ENCODE measurements around the gene TAOK1.
A peak's percentile ranks its signal among the peaks of the same experiment; 100 is the strongest.

The TAOK1 gene

GRCh38 chr17:29590411-29591145 lies 200.4 kb downstream of the TAOK1 start:
- DNase-seq (ENCODE audit: extremely low read depth, insufficient read length), result peak; percentile 72
- Histone ChIP-seq H3K27me3 (replicated peaks; ENCODE audit: control insufficient read depth, insufficient read depth, low read length) (no peaks in the 10 kb centered on the region), H3K4me3 (replicated peaks; ENCODE audit: low read depth, low read length) (peak overlapping the region; percentile 70), H3K36me3 (ENCODE audit: control insufficient read depth, insufficient read depth, low read length) (no peaks in the 10 kb centered on the region)
- TF ChIP-seq, protein P1, sequence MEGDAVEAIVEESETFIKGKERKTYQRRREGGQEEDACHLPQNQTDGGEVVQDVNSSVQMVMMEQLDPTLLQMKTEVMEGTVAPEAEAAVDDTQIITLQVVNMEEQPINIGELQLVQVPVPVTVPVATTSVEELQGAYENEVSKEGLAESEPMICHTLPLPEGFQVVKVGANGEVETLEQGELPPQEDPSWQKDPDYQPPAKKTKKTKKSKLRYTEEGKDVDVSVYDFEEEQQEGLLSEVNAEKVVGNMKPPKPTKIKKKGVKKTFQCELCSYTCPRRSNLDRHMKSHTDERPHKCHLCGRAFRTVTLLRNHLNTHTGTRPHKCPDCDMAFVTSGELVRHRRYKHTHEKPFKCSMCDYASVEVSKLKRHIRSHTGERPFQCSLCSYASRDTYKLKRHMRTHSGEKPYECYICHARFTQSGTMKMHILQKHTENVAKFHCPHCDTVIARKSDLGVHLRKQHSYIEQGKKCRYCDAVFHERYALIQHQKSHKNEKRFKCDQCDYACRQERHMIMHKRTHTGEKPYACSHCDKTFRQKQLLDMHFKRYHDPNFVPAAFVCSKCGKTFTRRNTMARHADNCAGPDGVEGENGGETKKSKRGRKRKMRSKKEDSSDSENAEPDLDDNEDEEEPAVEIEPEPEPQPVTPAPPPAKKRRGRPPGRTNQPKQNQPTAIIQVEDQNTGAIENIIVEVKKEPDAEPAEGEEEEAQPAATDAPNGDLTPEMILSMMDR (IDR thresholded peaks at IDR 0.05; ENCODE audit: insufficient read depth, low read length, poor library complexity, severe bottlenecking), result no peak

- Histone ChIP-seq H3K4me3 (replicated peaks; ENCODE audit: low read depth, low read length) (peak overlapping the region; percentile 16), H3K36me3 (ENCODE audit: control insufficient read depth, insufficient read depth, low read length) (no peaks in the 10 kb centered on the region), H3K27me3 (replicated peaks; ENCODE audit: control insufficient read depth, insufficient read depth, low read length) (no peaks in the 10 kb centered on the region)
- TF ChIP-seq, protein P1 (IDR thresholded peaks at IDR 0.05; ENCODE audit: insufficient read depth, low read length, poor library complexity, severe bottlenecking), result no peak
- DNase-seq (ENCODE audit: extremely low read depth, insufficient read length), result peak; percentile 67
Measured at GRCh38 chr17:29591146-29591736, 201.1 kb downstream of the TAOK1 start.

- H3K4me3 ChIP-seq (replicated peaks; ENCODE audit: low read depth, low read length), result no peak overlapping the region
- TF ChIP-seq, protein P1 (IDR thresholded peaks at IDR 0.05; ENCODE audit: insufficient read depth, low read length, poor library complexity, severe bottlenecking), result peak; percentile 99
- no peaks in the 10 kb centered on the region for H3K36me3 ChIP-seq (ENCODE audit: control insufficient read depth, insufficient read depth, low read length)
- peak; percentile 81 for DNase-seq (ENCODE audit: extremely low read depth, insufficient read length)
- no peaks in the 10 kb centered on the region for H3K27me3 ChIP-seq (replicated peaks; ENCODE audit: control insufficient read depth, insufficient read depth, low read length)
Measured at GRCh38 chr17:29591737-29592608, 201.8 kb downstream of the TAOK1 start.

DNA sequence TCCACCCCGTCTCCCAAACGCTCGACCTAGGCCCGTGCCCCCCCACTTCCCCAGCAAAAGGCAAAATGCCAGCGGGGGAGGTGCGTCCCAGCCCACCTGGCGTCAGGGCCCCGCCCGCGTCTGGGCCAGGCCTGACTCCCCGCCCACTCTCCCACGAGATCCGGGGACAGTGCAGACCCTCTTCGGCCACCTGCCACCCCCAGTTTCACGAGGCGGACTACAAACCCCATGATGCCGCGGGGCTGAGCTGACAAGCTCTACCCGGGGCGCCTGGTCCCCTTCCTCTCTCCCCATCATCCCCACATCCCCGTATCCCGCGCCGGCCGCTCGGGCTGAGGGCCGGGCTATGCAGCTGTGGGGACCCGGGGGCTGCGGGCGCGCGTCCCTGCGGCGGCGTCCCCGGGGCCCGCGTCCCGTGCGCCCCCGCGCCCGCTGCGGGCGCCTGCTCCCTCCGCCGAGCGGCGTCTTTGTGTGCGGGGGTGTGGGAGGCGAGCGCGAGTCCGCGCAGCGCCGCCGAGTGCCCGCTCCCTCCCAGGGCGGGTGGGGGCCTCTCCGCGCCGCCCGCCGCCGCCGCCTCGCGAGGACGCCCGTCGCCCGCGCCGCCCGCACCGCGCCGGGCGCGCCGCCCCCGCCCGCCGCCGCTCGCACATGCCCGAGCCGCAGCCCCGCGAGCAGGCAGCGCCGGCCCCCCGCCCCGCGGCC lies 202.8 kb downstream of the TAOK1 start, which contains the start of gene ANKRD13B:
ANKRD13B (plus strand) TSS at position 283 of the 702 bp plus-strand sequence. CDS start 490 bp downstream, outside the sequence.
- DNase-seq (ENCODE audit: extremely low read depth, insufficient read length), result no peak
- Histone ChIP-seq H3K27me3 (replicated peaks; ENCODE audit: control insufficient read depth, insufficient read depth, low read length) (no peaks in the 10 kb centered on the region), H3K4me3 (replicated peaks; ENCODE audit: low read depth, low read length) (peak within 1 kb of the TSS; percentile 61), H3K36me3 (ENCODE audit: control insufficient read depth, insufficient read depth, low read length) (no peaks in the 10 kb centered on the region)
- TF ChIP-seq, protein P1 (IDR thresholded peaks at IDR 0.05; ENCODE audit: insufficient read depth, low read length, poor library complexity, severe bottlenecking), result peak; percentile 4

All from GM06990 (cell line).